SK-N-SH (cell line): ENCODE measurements around the gene RHBDD3.
"Not testable (repeated sequence)": the region's sequence is repeated elsewhere in the genome, so short reads cannot be mapped to it uniquely, and the experiment has no call there.

ENCODE experiments used
- CTCF ChIP-seq: fragments of 200-600 bp; sonication (generic); IDR thresholded peaks from 2 replicates; pipeline ENCODE4 v1.6.1; 2017; ENCODE audit warnings: antibody characterized with exemption, mild to moderate bottlenecking, moderate library complexity
- EP300 ChIP-seq, 2 experiments: IDR thresholded peaks; 2 replicates each; pipeline versions ENCODE4 v1.4.0 to v1.6.1; 2012; ENCODE audit warnings: borderline replicate concordance in 1 of 2, low read depth in 1 of 2, low read length in 1 of 2
- JUND ChIP-seq: IDR thresholded peaks from 2 replicates; pipeline ENCODE4 v1.4.0; 2012
- MAX ChIP-seq: IDR thresholded peaks from 2 replicates; pipeline ENCODE4 v1.4.0; 2012; ENCODE audit warnings: low read depth
- MEF2A ChIP-seq: IDR thresholded peaks from 2 replicates; pipeline ENCODE4 v1.4.0; 2012; ENCODE audit warnings: low read depth, borderline replicate concordance
- USF2 ChIP-seq: fragments of 150-350 bp; IDR thresholded peaks from 2 replicates; pipeline ENCODE4 v1.6.1; 2017; ENCODE audit warnings: antibody characterized with exemption, low read length, low read depth, borderline replicate concordance

GRCh38 chr22:29219409-29219782 lies 48.4 kb downstream of the RHBDD3 start:
- TF ChIP-seq CTCF; JUND; EP300 (IDR thresholded peaks at IDR 0.05; ENCODE audit: borderline replicate concordance in 1 of 2, low read depth in 1 of 2, low read length in 1 of 2); MAX; USF2; MEF2A: not testable (repeated sequence)
